ENCODE data around the gene NCOA5.
A peak's percentile ranks its signal among the peaks of the same experiment; 100 is the strongest.

Gene NCOA5

GRCh38 chr20:46013322-46013828 is 76.4 kb downstream of the NCOA5 start:
- DNase-seq = peak in 1 of 3 experiments; percentile 83

GRCh38 chr20:46012921-46013320 is 76.8 kb downstream of the NCOA5 start:
- DNase-seq = no peak

- DNase-seq = no peak
Observed at GRCh38 chr20:46011631-46012482, 77.9 kb downstream of the NCOA5 start.

Measured in NCI-H1417 (cell line).